Activated CD4-positive, alpha-beta T cell treated with anti-CD3 and anti-CD28 coated beads, Interleukin-2, amount 10 ng/mL, durations not matched to agents 7 days and 5 days (primary cell): ENCODE data around the gene MGP. TPM values are rescaled to one million over a fixed set of nuclear protein-coding genes. Genes with fewer than 3 reads are reported as not detected.

ENCODE experiments used
- CTCF ChIA-PET: fragments of 350-600 bp; sonication (Branson Sonifier 250); formaldehyde crosslinking; loops from one replicate; lab custom pipeline; 2021; ENCODE audit warnings: antibody characterized with exemption; lab: Charles Lee
- POLR2A ChIA-PET: fragments of 350-600 bp; sonication (Branson Sonifier 250); formaldehyde crosslinking; loops from one replicate; lab custom pipeline; 2021; ENCODE audit warnings: antibody characterized with exemption; lab: Charles Lee
- DNase-seq: peaks from one replicate; pipeline ENCODE4 v3.0.0-alpha.2; 2020
- H3K27ac Mint-ChIP-seq: one replicate; pipeline ENCODE4 v1.8.0; 2021; ENCODE audit warnings: mild to moderate bottlenecking, moderate library complexity, mixed read lengths
- H3K27me3 Mint-ChIP-seq: one replicate; pipeline ENCODE4 v1.8.0; 2021; ENCODE audit warnings: mixed read lengths
- H3K36me3 Mint-ChIP-seq: one replicate; pipeline ENCODE4 v1.8.0; 2021; ENCODE audit warnings: low read depth, mixed read lengths
- H3K4me1 Mint-ChIP-seq: one replicate; pipeline ENCODE4 v1.8.0; 2021; ENCODE audit warnings: mixed read lengths
- H3K4me3 Mint-ChIP-seq: one replicate; pipeline ENCODE4 v1.8.0; 2021; ENCODE audit warnings: mild to moderate bottlenecking, moderate library complexity, mixed read lengths
- H3K9me3 Mint-ChIP-seq: one replicate; pipeline ENCODE4 v1.8.0; 2021; ENCODE audit warnings: mixed read lengths
- total RNA-seq, 2 experiments: library from RNA; stranded (reverse); gene quantifications; one replicate each; pipeline ENCODE4 v1.2.3, GENCODE V29; 2021

MGP gene
- total RNA-seq, 2 experiments from 2014 or later = 0.20 TPM; not detected in 1

DNA sequence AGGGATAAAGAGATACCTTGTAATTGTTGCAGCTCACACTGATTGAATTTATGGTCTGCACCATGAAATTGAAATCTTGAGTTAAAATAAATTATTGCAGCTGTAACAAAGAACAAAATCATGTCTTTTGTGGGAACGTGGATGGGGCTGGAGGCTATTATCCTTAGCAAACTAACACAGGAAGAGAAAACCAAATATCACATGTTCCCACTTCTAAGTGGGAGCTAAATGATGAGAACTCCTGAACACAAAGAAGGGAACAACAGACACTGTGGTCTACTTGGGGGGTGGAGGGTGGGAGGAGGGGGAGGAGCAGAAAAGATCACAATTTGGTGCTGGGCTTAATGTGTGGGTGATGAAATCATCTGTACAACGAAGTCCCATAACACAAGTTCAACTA, 30.1 kb upstream of the MGP start:
- Mint-ChIP-seq H3K27me3 (no peaks in the 10 kb centered on the region), H3K36me3 (peaks cover 84% of the 10 kb centered on the region), H3K9me3 (no peaks in the 10 kb centered on the region), H3K27ac (no peak overlapping the region), H3K4me1 (peaks cover 22% of the 10 kb centered on the region), H3K4me3 (no peak overlapping the region)
- DNase-seq = no peak
- ChIA-PET CTCF (interaction anchor here (1.2 kb wide), 1 partner anchor 103 kb away, joined by 3 read pairs; no protein-coding TSS in a partner anchor), POLR2A (interaction anchor here (0.6 kb wide), 1 partner anchor 149 kb away, joined by 3 read pairs; no protein-coding TSS in a partner anchor)

DNA sequence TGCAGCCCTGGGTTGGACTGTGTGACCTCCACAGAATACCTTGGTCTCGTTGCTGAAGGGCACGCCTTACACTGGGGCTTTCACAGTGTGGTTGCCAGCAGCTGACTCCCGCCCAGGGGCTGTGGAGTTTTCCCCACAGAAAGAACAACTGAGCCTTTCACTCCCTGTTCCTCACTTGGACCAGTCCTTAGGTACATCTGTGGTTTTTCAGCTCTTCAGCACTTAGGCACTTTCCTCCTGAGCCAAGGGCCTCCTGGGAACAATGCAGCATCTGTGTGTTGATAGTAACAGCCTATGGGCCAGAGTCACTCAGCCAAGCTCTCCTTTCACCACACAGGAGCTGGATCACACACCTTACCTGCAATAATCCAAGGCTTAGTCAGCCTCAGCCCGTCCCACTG, 27.7 kb upstream of the MGP start:
- Mint-ChIP-seq H3K4me1 (peaks cover 17% of the 10 kb centered on the region), H3K27me3 (no peaks in the 10 kb centered on the region), H3K27ac (no peak overlapping the region), H3K4me3 (no peak overlapping the region), H3K9me3 (peaks cover under 1% of the 10 kb centered on the region), H3K36me3 (peaks cover 78% of the 10 kb centered on the region)
- CTCF ChIA-PET = interaction anchor here (0.6 to 2.3 kb wide), 2 partner anchors 39 to 82 kb away, joined by 3 to 8 read pairs; no protein-coding TSS in a partner anchor
- POLR2A ChIA-PET = interaction anchor here (0.7 kb wide), 1 partner anchor 21 kb away, joined by 4 read pairs; no protein-coding TSS in a partner anchor
- DNase-seq = no peak

GRCh38 chr12:14911131-14911530, 25.5 kb upstream of the MGP start:
- Mint-ChIP-seq H3K36me3 (peaks cover 72% of the 10 kb centered on the region), H3K27me3 (no peaks in the 10 kb centered on the region), H3K9me3 (peaks cover 4% of the 10 kb centered on the region), H3K4me1 (peaks cover 18% of the 10 kb centered on the region), H3K4me3 (no peak overlapping the region), H3K27ac (no peak overlapping the region)
- POLR2A ChIA-PET = no interaction called here
- no peak for DNase-seq
- CTCF ChIA-PET = interaction anchor here (0.6 kb wide), 1 partner anchor 29 kb away, joined by 3 read pairs; no protein-coding TSS in a partner anchor

- DNase-seq = no peak
- Mint-ChIP-seq H3K4me1 (peaks cover 16% of the 10 kb centered on the region), H3K4me3 (no peak overlapping the region), H3K9me3 (peaks cover 4% of the 10 kb centered on the region), H3K27me3 (no peaks in the 10 kb centered on the region), H3K27ac (no peak overlapping the region), H3K36me3 (peaks cover 69% of the 10 kb centered on the region)
- ChIA-PET CTCF (interaction anchor here (0.6 kb wide), 1 partner anchor 30 kb away, joined by 3 read pairs; no protein-coding TSS in a partner anchor), POLR2A (no interaction called here)
These were observed 24.6 kb upstream of the MGP start for GRCh38 chr12:14910090-14910915.

- Mint-ChIP-seq H3K9me3 (peaks cover 4% of the 10 kb centered on the region), H3K36me3 (peaks cover 48% of the 10 kb centered on the region), H3K27ac (no peak overlapping the region), H3K4me3 (no peak overlapping the region), H3K27me3 (no peaks in the 10 kb centered on the region), H3K4me1 (peaks cover 15% of the 10 kb centered on the region)
- DNase-seq = no peak
- CTCF ChIA-PET = no interaction called here
- POLR2A ChIA-PET = no interaction called here
These were observed 22.3 kb upstream of the MGP start for GRCh38 chr12:14907953-14908352.

DNA sequence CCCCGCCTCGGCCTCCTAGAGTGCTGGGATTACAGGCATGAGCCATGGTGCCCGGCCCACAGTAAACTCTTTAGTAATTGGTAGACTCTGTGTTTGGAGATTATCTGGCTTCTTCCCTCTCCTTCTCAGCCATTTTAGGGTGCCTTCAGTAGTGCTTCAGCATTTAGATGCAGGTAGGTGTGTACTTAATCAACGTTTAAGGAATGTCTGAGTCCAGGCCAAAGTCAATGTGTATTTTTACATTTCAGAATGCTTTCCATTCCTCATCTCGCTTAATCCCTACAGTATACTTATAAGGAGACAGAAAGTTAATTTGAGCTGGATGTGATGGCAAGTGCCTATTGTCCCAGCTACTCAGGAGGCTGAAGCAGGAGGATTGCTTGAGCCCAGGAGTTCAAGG, 20.5 kb upstream of the MGP start:
- CTCF ChIA-PET = no interaction called here
- H3K36me3 Mint-ChIP-seq = peaks cover 40% of the 10 kb centered on the region

DNA sequence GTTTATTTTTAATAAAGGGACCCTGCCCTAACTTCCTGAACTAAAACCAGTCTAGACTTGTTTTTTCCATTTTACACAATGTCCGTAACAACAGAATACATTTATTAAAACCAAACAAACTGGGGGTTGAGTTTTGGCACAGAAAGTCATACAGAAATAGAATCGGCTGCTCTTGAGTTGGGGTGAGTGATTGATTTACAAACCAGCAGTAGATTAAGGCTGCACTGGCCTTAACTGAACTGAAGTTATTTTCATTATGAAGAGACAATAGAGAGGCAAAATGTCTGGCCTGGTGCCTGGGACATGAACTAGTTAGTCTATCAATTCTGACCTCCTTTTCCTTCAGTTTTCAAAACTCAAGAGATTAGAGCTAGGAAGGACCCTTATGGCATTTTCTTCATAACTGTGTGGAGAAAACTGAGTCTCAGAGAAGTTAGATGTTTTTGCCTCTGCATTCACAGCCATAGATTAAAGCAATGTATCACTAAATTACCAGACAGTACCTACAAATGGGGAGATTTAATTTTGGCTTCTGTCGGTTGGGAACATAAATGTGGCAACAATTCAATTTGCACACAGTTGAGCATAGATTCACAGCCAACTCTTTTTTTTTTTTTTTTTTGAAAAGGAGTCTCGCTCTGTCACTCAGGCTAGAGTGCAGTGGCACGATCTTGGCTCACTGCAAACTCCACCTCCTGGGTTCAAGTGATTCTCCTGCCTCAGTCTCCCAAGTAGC, 19.8 kb upstream of the MGP start:
- no peaks in the 10 kb centered on the region for H3K27me3 Mint-ChIP-seq
- ChIA-PET POLR2A (no interaction called here), CTCF (no interaction called here)
- peaks cover 36% of the 10 kb centered on the region for H3K36me3 Mint-ChIP-seq
- no peak overlapping the region for H3K4me3 Mint-ChIP-seq
- no peak for DNase-seq
- peaks cover 4% of the 10 kb centered on the region for H3K9me3 Mint-ChIP-seq
- H3K4me1 Mint-ChIP-seq = peaks cover 10% of the 10 kb centered on the region
- no peak overlapping the region for H3K27ac Mint-ChIP-seq

More for the DNA sequence above, 20.5 kb upstream of the MGP start:
- no peaks in the 10 kb centered on the region for H3K27me3 Mint-ChIP-seq
- peaks cover 14% of the 10 kb centered on the region for H3K4me1 Mint-ChIP-seq
- POLR2A ChIA-PET = no interaction called here
- H3K4me3 Mint-ChIP-seq = no peak overlapping the region
- H3K27ac Mint-ChIP-seq = no peak overlapping the region
- no peak for DNase-seq
- H3K9me3 Mint-ChIP-seq = peaks cover 4% of the 10 kb centered on the region

GRCh38 chr12:14904854-14905253, 19.2 kb upstream of the MGP start:
- H3K4me1 Mint-ChIP-seq = peaks cover 6% of the 10 kb centered on the region
- H3K27ac Mint-ChIP-seq = no peak overlapping the region
- peaks cover 4% of the 10 kb centered on the region for H3K9me3 Mint-ChIP-seq
- peaks cover 30% of the 10 kb centered on the region for H3K36me3 Mint-ChIP-seq
- H3K27me3 Mint-ChIP-seq = no peaks in the 10 kb centered on the region
- H3K4me3 Mint-ChIP-seq = no peak overlapping the region
- DNase-seq = no peak
- ChIA-PET CTCF (no interaction called here), POLR2A (no interaction called here)

DNA sequence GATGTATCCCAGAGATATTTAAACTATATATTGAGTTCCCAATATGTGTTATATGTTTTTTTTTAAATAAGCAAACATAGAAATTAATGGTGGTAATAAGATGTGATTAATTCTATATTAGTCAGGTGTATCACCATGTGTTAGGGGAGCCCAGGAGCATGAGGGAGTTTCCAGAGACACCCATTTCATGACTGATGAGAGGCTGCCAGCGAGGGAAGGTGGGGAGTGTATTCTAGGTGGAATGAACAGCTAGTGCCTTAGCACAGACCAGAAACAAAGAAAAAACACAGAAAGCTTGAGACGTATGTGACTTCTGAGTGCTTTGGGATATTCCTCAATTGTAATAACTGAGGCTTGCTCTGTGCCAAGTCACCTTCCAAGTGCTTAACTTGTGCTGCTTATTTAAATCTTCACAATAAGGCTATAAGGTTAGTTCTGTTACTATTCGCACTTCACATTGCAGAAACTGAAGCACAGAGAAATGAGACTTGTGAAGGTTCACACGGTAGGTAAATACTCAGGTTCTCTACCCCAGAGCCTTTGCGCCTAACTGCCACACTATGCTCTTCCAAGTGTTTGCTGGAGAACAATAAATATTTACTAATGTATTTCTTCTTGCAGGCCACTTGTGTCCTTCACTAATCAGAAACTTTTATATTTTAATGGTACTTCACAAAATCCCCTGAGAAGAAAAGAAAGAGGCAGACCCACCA, 17.9 kb upstream of the MGP start:
- H3K27ac Mint-ChIP-seq = no peak overlapping the region
- peaks cover 4% of the 10 kb centered on the region for H3K9me3 Mint-ChIP-seq
- ChIA-PET CTCF (no interaction called here), POLR2A (no interaction called here)
- DNase-seq = no peak
- no peak overlapping the region for H3K4me3 Mint-ChIP-seq
- no peaks in the 10 kb centered on the region for H3K27me3 Mint-ChIP-seq
- peaks cover 6% of the 10 kb centered on the region for H3K4me1 Mint-ChIP-seq
- peaks cover 22% of the 10 kb centered on the region for H3K36me3 Mint-ChIP-seq

- DNase-seq = no peak
- Mint-ChIP-seq H3K27me3 (no peaks in the 10 kb centered on the region), H3K4me1 (peaks cover 3% of the 10 kb centered on the region), H3K36me3 (peaks cover 12% of the 10 kb centered on the region), H3K4me3 (no peak overlapping the region), H3K9me3 (no peaks in the 10 kb centered on the region), H3K27ac (no peak overlapping the region)
- ChIA-PET CTCF (no interaction called here), POLR2A (no interaction called here)
These were observed 16.8 kb upstream of the MGP start for GRCh38 chr12:14902465-14902864.

- Mint-ChIP-seq H3K4me3 (no peak overlapping the region), H3K27me3 (no peaks in the 10 kb centered on the region), H3K4me1 (peaks cover 3% of the 10 kb centered on the region), H3K9me3 (no peaks in the 10 kb centered on the region), H3K27ac (no peak overlapping the region), H3K36me3 (peaks cover 8% of the 10 kb centered on the region)
- POLR2A ChIA-PET = no interaction called here
- CTCF ChIA-PET = no interaction called here
- DNase-seq = no peak
These were observed 15.5 kb upstream of the MGP start for GRCh38 chr12:14901228-14901562.

GRCh38 chr12:14900521-14901227, 15.0 kb upstream of the MGP start:
- DNase-seq = no peak
- H3K4me1 Mint-ChIP-seq = peaks cover 3% of the 10 kb centered on the region
- H3K27me3 Mint-ChIP-seq = no peaks in the 10 kb centered on the region
- ChIA-PET CTCF (no interaction called here), POLR2A (no interaction called here)
- H3K9me3 Mint-ChIP-seq = no peaks in the 10 kb centered on the region
- H3K4me3 Mint-ChIP-seq = no peak overlapping the region
- H3K36me3 Mint-ChIP-seq = peaks cover 6% of the 10 kb centered on the region
- no peak overlapping the region for H3K27ac Mint-ChIP-seq
